ENCODE data around the gene OPCML. TPM values are rescaled to one million over a fixed set of nuclear protein-coding genes. Genes with fewer than 3 reads are reported as not detected.

OPCML gene
- total RNA-seq, 2 donors from 2014 or later, result under 0.01 TPM; not detected in 1

- TF ChIP-seq, protein P1, sequence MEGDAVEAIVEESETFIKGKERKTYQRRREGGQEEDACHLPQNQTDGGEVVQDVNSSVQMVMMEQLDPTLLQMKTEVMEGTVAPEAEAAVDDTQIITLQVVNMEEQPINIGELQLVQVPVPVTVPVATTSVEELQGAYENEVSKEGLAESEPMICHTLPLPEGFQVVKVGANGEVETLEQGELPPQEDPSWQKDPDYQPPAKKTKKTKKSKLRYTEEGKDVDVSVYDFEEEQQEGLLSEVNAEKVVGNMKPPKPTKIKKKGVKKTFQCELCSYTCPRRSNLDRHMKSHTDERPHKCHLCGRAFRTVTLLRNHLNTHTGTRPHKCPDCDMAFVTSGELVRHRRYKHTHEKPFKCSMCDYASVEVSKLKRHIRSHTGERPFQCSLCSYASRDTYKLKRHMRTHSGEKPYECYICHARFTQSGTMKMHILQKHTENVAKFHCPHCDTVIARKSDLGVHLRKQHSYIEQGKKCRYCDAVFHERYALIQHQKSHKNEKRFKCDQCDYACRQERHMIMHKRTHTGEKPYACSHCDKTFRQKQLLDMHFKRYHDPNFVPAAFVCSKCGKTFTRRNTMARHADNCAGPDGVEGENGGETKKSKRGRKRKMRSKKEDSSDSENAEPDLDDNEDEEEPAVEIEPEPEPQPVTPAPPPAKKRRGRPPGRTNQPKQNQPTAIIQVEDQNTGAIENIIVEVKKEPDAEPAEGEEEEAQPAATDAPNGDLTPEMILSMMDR (IDR thresholded peaks at IDR 0.05), result no peak
- no peak for DNase-seq
- no peak overlapping the region for H3K4me3 ChIP-seq
- no peak overlapping the region for H3K27ac ChIP-seq
- no peaks in the 10 kb centered on the region for H3K36me3 ChIP-seq (replicated peaks in 1 of 2; ENCODE audit: insufficient read depth in 1 of 2, low read depth in 2 of 2)
- intact Hi-C loops (cut with DNase I), result no loop called here
- no peaks in the 10 kb centered on the region for H3K27me3 ChIP-seq
- no peaks in the 10 kb centered on the region for H3K9me3 ChIP-seq
- 75% methylated on average over 6 of the region's 6 CpGs for WGBS, 2 donors
- no peak for ATAC-seq
- H3K4me1 ChIP-seq, result no peaks in the 10 kb centered on the region
Observed at GRCh38 chr11:132811649-132812048, 720.7 kb downstream of the OPCML start.

GRCh38 chr11:132809070-132809469 lies 723.2 kb downstream of the OPCML start:
- H3K27ac ChIP-seq, result no peak overlapping the region
- no peak for ATAC-seq
- intact Hi-C loops (cut with DNase I), result no loop called here
- H3K27me3 ChIP-seq, result no peaks in the 10 kb centered on the region
- no peaks in the 10 kb centered on the region for H3K36me3 ChIP-seq (replicated peaks in 1 of 2; ENCODE audit: insufficient read depth in 1 of 2, low read depth in 2 of 2)
- no peak overlapping the region for H3K4me3 ChIP-seq
- no peak for DNase-seq
- H3K4me1 ChIP-seq, result no peaks in the 10 kb centered on the region
- WGBS, 2 donors, result 66 to 71% methylated on average over 6 of the region's 6 CpGs
- TF ChIP-seq POLR2A (IDR thresholded peaks at IDR 0.05), result no peak
- TF ChIP-seq, protein P1 (IDR thresholded peaks at IDR 0.05), result no peak
- H3K9me3 ChIP-seq, result no peaks in the 10 kb centered on the region

GRCh38 chr11:132804258-132804657 lies 728.0 kb downstream of the OPCML start:
- no peak overlapping the region for H3K4me3 ChIP-seq
- no peak for ATAC-seq
- H3K4me1 ChIP-seq, result no peaks in the 10 kb centered on the region
- 74 to 77% methylated on average over 4 of the region's 4 CpGs for WGBS, 2 donors
- intact Hi-C loops (cut with DNase I), result no loop called here
- no peaks in the 10 kb centered on the region for H3K27me3 ChIP-seq
- H3K27ac ChIP-seq, result no peak overlapping the region
- TF ChIP-seq POLR2A (IDR thresholded peaks at IDR 0.05), result no peak
- TF ChIP-seq, protein P1 (IDR thresholded peaks at IDR 0.05), result no peak
- no peaks in the 10 kb centered on the region for H3K36me3 ChIP-seq (replicated peaks in 1 of 2; ENCODE audit: insufficient read depth in 1 of 2, low read depth in 2 of 2)
- H3K9me3 ChIP-seq, result no peaks in the 10 kb centered on the region
- no peak for DNase-seq

GRCh38 chr11:132803436-132803835 lies 728.9 kb downstream of the OPCML start:
- no peak for TF ChIP-seq POLR2A (IDR thresholded peaks at IDR 0.05)
- TF ChIP-seq, protein P1 (IDR thresholded peaks at IDR 0.05), result no peak

DNA sequence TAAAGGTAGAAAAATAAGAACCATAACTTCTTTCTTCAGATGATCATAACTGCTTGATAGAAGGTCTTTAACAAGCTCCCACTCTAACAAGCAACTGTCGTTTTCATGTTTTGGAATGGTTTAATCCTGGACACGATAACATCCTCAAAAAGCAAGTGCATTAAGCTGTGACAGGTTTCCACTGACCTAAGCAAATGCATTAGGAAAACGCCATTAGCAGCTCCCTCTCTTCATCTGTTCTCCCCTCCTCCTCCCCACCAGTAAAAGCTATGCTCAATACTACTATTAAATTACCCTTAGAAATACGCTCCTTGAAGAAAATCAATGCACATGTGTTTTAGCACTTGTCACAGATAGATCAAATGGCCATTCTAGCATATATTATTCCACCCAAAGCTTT lies 729.4 kb downstream of the OPCML start:
- DNase-seq (no peak), ATAC-seq (no peak)
- Histone ChIP-seq H3K27ac (no peak overlapping the region), H3K27me3 (no peaks in the 10 kb centered on the region), H3K4me1 (no peaks in the 10 kb centered on the region), H3K36me3 (replicated peaks in 1 of 2; ENCODE audit: insufficient read depth in 1 of 2, low read depth in 2 of 2) (no peaks in the 10 kb centered on the region), H3K9me3 (no peaks in the 10 kb centered on the region), H3K4me3 (no peak overlapping the region)
- intact Hi-C loops (cut with DNase I), result no loop called here
- no peak for TF ChIP-seq POLR2A (IDR thresholded peaks at IDR 0.05)
- TF ChIP-seq, protein P1 (IDR thresholded peaks at IDR 0.05), result no peak
- 41 to 47% methylated on average over 4 of the region's 4 CpGs for WGBS, 2 donors

More at GRCh38 chr11:132803436-132803835, 728.9 kb downstream of the OPCML start:
- WGBS, 2 donors, result 63 to 69% methylated on average over 2 of the region's 2 CpGs
- no peaks in the 10 kb centered on the region for H3K27me3 ChIP-seq
- no peaks in the 10 kb centered on the region for H3K9me3 ChIP-seq
- intact Hi-C loops (cut with DNase I), result no loop called here
- H3K27ac ChIP-seq, result no peak overlapping the region
- no peak overlapping the region for H3K4me3 ChIP-seq
- ATAC-seq, result no peak
- DNase-seq, result no peak
- no peaks in the 10 kb centered on the region for H3K36me3 ChIP-seq (replicated peaks in 1 of 2; ENCODE audit: insufficient read depth in 1 of 2, low read depth in 2 of 2)
- H3K4me1 ChIP-seq, result no peaks in the 10 kb centered on the region
